GM18907 (cell line): ENCODE measurements around the gene SLC22A16.

Experiments
- ATAC-seq: cut with Tn5 transposase; IDR thresholded peaks from one replicate; pipeline ENCODE4 v1.9.1; 2021; ENCODE audit warnings: mild to moderate bottlenecking, moderate library complexity; ENCODE audit not compliant: unreplicated experiment

The SLC22A16 gene

DNA sequence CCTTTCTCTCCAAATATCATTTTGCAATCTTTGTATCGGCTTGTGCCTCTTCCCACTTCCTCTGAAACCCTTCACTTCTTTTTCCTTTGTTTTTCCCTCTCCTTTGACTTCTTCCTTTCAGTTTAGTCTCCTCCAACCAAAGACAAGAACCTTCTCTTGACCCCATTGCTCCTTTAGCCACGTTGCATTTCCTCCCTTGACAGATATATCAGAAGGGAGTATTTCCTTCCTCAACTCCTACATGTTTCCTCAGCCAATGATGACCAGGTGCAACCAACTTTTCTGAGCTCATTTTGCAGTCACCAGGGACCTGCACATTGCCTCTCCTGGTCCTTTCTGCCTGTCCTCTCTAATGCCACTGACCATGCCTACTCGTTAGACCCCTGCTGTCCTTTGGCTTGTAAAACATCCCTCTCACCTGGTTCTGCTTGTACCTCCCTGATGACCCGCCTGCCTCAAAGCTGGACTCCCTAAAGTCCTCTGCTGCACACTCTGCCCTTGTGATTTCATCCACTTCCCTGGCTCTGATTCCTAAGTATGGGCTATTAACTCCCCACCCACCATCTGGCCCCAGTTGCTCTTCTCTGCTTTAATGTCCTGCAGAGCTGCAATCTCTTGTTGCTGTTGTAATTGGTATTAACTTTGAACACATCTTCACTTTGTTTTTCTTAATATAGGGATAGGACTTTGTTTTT lies 27.4 kb downstream of the SLC22A16 start:
- no peak for ATAC-seq

GRCh38 chr6:110447761-110448160 lies 28.7 kb downstream of the SLC22A16 start:
- no peak for ATAC-seq

DNA sequence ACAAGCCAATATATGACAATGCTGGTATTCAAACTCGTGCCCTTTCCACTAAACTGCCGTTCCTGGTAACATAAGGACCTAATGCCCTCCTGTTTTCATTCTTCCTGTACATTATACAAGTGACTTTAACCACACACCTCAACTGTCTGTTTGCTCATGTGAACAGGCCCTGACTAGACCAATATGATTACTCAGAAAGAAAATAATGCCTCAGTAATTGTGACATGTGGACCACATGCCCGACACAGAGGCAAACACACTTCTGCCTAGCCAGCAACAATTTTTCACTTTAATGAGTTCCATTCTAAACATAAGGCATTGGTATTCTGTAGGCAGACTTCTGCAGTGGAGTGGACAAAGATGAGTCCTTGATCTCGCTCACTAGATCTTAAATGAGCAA lies 30.0 kb downstream of the SLC22A16 start:
- no peak for ATAC-seq

DNA sequence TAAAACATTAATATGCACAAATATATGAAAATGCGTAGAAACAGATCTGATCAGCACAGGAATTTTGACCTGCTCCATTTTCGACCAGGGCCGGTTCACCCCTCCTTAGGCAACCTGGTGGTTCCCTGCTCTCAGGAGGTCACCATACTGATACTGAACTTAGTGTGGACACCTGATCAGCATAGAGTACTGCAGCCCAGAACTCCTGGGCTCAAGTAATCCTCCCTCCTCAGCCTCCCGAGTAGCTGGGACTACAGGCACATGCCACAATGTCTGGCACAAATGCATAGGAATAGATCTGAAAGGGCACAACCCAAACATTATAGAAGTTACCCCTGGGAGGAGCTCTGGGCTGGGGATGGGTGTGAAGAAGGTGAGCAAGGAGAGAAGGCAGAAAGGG lies 36.4 kb downstream of the SLC22A16 start:
- ATAC-seq: no peak

GRCh38 chr6:110439356-110439755 lies 37.1 kb downstream of the SLC22A16 start:
- no peak for ATAC-seq

GRCh38 chr6:110434961-110435602 lies 41.3 kb downstream of the SLC22A16 start:
- ATAC-seq: no peak

GRCh38 chr6:110432285-110432900 lies 44.0 kb downstream of the SLC22A16 start:
- no peak for ATAC-seq

GRCh38 chr6:110430741-110431140 lies 45.7 kb downstream of the SLC22A16 start:
- ATAC-seq: no peak

DNA sequence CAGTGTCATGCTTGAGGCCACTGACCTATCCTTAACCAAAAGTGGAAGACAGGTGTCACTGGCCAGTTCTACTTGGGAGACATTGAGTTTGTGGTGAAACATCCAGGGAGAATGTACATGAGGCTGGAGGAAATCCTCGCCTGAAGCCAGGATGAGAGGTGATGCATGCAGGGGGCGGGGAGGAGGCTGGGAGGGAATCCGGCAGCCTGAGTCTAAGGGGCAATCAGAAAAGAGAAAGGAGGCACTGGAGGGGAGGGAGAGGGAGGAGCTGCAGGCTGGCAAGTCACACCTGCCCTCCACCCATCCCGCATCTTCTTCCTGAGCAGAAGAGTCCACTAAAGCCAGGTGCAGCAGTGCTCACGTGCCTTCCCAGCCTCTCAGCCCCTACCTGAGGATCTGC lies 46.2 kb downstream of the SLC22A16 start:
- ATAC-seq: no peak

GRCh38 chr6:110428153-110428552 lies 48.3 kb downstream of the SLC22A16 start:
- no peak for ATAC-seq

DNA sequence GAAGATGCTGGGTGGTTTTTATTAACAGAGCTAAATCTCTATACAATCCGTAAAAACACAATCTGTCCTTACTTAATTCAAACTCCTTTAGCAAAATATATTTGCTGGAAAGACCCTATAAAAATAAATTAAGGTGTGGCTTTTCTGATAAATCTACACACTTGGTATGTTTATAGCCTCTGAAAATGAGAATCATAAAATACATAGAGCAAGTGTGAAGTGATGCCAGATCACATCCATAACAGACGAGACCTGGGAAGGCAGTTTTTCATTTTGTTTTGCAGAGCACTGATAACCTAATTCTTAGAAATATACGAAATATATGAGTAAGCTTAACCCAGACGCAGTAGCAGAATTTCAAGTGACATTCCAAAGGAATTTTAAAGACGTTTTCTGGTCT lies 50.6 kb downstream of the SLC22A16 start:
- ATAC-seq: no peak

DNA sequence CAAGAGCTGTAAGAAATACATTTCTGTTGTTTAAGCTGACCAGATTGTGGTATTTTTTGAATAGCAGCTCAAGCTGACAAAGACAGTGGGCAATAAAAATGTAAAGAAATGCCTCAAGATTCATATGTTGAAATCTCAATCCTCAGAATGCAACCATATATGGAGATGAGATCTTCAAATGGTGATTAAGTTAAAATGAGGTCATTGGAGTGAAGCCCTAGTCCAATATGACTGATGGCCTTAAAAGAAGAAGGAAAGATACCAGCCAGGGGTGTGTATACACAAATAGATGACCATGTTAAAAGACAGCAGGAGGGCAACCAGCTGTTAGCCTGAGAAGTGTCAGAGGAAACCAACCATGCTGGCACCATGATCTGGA lies 54.0 kb downstream of the SLC22A16 start:
- no peak for ATAC-seq

DNA sequence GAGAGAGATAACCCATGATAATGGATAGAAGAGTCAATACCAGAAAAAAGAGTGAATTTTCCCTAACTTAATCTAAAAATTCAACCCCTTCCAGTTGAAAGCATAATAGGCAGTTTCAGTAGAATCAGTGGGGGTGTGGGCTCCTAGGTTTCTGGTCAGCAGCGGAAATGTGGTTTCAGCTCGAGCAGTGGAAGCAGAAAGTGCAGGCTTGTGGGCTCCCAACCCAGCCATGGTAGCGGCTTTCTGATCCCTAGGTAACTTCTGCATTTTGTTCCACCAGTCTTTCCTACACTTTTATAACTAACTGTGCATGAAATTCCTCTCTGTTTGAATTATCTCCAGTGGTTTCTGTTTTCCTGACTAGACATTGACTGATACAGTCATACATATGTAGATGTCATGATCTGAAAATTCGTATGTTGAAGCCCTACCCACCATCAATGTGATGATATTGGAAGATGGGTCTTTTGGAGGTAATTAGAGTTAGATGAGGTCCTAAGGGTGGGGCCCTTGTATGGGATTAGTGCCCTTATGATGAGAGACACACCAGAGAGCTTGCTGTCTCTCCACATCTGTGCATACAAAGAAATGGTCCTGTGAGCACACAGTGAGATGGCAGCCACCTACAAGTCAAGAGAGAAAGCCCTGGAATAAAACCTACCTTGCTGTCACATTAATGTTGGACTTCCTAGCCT lies 54.5 kb downstream of the SLC22A16 start:
- ATAC-seq: no peak

GRCh38 chr6:110419028-110419739 lies 57.2 kb downstream of the SLC22A16 start:
- ATAC-seq: no peak

- no peak for ATAC-seq
These were observed 57.8 kb downstream of the SLC22A16 start for GRCh38 chr6:110418594-110418993.

DNA sequence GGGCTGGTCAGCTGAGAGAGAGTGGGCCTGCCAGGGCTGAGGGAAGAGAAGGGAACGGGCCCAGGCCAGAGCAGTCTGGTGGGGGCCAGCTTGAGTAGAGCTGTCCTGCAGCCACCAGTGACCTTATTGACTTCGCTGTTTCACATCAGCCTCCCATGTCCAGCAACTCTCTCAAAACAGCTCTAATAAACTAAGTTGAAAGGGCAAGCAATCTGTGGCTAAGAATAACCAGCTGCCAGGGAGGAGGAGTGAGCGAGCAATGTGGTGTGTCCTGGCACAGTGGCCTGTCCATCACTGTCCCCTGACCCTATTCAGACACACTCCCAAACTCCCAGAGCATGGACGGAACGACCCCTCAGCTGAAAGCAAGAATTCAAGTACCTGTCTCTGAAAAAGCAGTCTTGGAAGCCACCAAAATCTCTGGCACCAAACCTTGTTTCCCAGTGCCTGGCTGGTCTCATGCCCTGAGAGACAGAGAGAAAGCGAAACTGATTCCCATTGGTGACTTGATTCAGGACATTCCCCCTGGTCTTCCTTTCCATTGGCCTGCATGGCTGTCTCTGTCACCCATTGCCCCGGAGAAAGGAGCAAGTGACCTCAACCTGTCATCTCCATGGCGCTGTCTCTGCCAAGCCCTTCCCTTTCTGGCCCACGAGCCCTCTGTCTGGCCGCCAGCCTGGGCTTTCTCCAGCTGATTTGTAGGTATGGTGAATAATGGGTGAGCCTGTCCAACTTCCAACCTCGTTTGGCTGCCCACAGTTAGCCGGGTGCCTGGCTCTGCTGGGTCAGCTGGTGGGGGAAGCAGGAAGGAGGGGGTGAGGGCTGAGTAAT lies 61.1 kb downstream of the SLC22A16 start, which contains the start of gene DDO:
TSS of gene DDO (minus strand) at position 490 of the 831 bp plus-strand sequence. CDS start 2,113 bp downstream, outside the sequence.
- ATAC-seq: no peak

DNA sequence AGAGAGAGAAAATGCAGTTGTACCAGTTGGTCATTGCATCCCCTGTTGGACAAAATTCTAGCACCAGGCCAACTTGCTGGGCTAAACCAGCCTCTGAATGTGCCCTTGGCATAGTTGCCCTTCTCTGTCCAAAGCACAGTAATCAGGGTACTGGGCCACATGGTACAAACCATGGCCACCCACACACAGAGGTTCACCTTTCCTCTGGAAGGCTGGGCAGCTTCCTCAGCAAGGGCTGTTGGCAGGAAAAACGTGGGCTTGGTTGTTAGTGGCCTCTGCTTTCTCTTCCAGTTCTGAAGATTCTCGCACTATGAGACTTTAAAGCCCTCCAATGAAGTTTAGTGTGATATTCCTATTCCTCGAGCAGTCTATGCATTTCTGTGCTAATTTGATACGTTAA lies 61.7 kb downstream of the SLC22A16 start:
- no peak for ATAC-seq

GRCh38 chr6:110412360-110412759 lies 64.1 kb downstream of the SLC22A16 start:
- no peak for ATAC-seq

DNA sequence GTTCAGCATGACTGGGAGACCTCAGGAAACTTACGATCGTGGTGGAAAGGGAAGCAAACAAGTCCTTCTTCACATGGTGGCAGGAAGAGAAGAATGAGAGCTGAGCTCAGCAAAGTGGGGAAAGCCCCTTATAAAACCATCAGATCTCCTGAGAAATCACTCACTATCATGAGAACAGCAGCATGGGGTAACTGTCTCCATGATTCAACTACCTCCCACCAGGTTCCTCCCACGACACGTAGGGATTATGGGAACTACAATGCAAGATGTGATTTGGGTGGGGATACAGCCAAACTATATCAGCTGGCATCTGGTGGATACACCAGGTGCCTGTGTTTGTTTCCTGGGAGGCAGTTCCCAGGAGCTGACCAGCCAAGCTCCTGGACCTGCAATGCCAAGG lies 65.9 kb downstream of the SLC22A16 start:
- ATAC-seq: no peak

- no peak for ATAC-seq
These were observed 66.6 kb downstream of the SLC22A16 start for GRCh38 chr6:110409794-110410193.
